Skin epidermis (tissue), 12 donors: Measurements from ENCODE around the gene RIOX2.

Experiments used
- H3K27ac ChIP-seq, 21 experiments: fragments of 200-600 bp; sonication (generic) in 11 of 21; one replicate each; pipeline ENCODE4 v1.5.0; 2020; ENCODE audit warnings: mild to moderate bottlenecking in 3 of 21, inconsistent platforms in 2 of 21, moderate library complexity in 2 of 21
- H3K4me3 ChIP-seq, 7 experiments: fragments of 200-600 bp; sonication (generic) in 2 of 7; one replicate each; pipeline ENCODE4 v1.5.0; 2020; ENCODE audit warnings: inconsistent platforms in 2 of 7, mild to moderate bottlenecking in 2 of 7, moderate library complexity in 1 of 7

Gene RIOX2

DNA sequence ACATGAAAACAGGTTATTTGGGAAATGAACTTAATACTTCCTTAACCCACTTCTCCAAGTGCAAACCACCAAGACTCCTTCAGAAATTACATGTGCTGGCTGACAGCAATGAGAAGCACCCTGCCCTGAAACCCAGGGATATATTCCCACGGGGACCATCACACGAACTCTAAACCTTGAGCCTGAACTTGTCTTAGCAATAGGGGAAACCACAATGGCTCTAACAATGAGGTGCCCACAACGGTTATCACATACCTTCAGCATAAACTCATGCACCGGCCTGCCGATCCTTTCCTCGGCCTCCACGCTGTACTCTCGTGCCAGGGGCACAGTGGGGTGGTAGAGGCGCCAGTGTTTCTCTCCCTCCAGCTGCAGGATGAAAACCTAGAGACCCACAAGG is 13.4 kb downstream of the RIOX2 start:
- Histone ChIP-seq H3K27ac (peak overlapping the region in 3 of 21 experiments; percentile 23 to 51 (median 25)), H3K4me3 (no peak overlapping the region)

DNA sequence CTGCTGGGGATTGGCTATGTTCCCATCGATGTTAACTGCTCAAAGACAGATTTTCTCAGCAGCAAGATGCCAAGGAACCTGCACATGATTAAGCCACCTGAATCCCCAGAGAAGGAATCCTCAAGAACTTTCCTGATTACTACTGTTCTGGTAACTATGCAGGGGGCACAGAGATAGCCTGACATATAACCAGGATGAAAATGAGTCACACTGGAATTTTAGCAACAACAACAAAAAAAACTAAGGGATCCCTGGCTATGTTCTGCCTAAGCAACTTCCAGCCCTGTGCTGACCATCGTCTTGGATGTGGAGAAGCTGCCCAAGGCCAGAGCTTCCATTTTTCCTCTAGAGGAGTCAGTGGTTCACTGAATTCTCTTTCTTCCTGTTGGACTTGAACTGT is 13.8 kb downstream of the RIOX2 start:
- Histone ChIP-seq H3K27ac (peak overlapping the region in 4 of 21 experiments; percentile 17 to 51 (median 24)), H3K4me3 (no peak overlapping the region)

DNA sequence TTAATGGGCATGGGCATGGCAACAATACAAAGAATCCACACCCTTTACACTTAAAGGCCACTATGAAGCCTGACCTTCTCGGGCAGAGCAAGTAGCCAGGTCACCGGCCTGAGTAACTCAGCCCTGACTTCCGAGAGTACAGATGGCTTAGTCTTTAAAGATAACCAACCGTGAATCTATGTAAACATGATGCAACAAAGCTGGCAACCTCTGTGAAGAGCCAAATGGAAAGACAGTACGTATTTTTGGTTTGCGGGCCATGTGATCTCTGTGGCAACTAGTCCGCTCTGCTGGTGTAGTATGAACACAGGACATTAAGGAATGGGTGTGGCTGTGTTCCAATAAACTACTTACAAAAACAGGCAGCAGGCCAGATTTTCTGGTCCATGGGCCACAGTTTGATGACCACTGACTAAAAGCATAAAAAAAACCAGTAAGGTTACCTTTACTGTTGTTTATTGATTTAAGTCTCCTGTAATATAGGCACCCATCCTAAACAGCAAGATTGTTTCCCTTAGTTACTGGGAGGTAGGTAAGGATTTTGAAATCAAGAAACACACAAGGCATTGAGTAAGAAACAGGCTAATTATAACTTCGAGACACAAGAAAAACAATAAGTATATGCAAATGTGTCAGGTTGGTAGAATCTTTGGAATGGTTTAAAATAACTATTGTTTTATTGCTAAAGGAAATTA is 14.5 kb downstream of the RIOX2 start:
- Histone ChIP-seq H3K4me3 (no peak overlapping the region), H3K27ac (peak overlapping the region in 2 of 21 experiments; percentile 17 to 23)

DNA sequence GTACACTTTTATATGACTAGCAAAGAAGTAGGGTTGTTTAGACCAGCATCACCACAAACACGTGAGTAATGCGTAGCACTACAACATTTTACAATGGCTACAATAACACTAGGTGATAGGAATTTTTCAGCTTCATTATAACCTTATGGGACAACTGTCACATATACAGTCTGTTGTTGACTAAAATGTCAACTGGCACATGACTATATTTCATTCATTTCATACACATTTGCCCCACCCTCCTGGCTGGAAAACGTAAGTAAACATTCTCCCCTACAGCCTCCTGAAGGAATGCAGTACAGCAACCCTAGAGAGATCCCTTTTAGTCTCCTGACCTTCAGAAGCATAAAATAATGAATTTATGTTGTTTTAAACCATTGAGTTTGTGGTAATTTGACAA is 16.2 kb downstream of the RIOX2 start:
- H3K27ac ChIP-seq: no peak overlapping the region
- H3K4me3 ChIP-seq: no peak overlapping the region

DNA sequence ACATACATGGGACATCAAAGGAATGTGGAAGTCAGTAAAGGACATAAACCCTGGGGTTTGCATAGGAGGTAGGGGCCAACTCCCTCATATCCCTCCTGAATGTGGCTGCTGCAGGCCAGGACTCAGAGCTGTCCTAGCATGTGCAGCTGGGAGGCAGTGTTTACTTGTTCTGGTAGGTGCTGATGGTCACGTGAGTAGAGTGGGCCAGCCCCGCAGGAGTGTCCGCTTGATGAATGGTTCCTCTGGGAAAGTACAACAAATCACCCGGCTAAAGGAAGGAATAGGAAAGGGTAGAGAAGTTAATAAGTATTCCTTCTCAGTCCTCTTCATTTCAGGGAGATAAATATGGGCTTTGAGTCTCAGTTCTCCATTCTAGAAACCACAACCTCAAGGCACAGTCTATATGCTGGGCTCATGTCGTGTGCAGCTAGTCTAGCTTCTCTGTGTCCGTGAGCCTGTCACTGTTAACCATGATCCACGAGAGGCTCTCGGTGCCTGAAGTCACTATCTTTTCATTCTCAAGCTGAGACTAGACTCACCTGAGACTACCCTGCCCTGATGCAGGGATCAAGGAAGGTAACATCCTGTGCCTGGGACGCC is 17.9 kb downstream of the RIOX2 start:
- no peak overlapping the region for H3K27ac ChIP-seq

DNA sequence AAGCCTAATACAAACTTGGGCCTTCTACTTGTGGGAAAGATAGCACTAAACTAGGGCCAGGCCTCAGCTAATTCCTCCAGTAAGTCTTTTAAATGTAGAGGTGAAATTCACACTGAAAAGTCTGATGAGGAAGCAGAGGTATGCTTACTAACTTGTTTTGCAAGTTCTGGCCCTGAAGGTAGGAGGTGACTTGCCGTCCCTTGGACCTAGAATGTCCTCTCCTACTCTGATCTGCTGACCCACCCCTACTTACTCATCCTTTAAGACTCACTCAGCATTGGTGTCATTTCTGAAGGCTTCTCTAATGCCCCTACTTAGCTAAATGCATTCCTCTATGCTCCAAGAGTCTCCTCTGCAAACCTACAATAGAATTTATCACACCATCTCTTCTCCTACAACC is 19.4 kb downstream of the RIOX2 start:
- H3K4me3 ChIP-seq: no peak overlapping the region
- peak overlapping the region in 3 of 21 experiments; percentile 14 to 63 (median 39) for H3K27ac ChIP-seq

More for the DNA sequence above, 17.9 kb downstream of the RIOX2 start:
- no peak overlapping the region for H3K4me3 ChIP-seq

DNA sequence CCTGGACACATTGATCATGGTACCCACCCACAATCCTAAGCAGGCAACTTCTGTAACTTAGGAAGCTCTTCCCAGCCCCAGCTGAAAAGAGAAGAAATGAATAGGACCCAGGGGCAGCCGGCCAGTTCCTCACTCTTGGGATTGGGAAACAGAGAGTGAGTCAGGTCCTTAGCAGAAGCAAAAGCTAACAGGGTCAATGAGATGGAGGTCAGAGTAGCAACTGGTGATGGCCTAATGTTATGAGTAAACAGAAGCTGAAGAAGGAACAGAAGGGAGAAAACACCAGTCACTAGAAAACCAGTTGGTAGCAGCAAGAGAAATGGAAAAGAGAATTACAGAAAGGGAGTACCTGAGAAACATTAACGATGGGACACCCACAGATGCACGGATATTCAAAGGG is 20.0 kb downstream of the RIOX2 start:
- no peak overlapping the region for H3K4me3 ChIP-seq
- peak overlapping the region in 3 of 21 experiments; percentile 39 to 63 (median 51) for H3K27ac ChIP-seq

DNA sequence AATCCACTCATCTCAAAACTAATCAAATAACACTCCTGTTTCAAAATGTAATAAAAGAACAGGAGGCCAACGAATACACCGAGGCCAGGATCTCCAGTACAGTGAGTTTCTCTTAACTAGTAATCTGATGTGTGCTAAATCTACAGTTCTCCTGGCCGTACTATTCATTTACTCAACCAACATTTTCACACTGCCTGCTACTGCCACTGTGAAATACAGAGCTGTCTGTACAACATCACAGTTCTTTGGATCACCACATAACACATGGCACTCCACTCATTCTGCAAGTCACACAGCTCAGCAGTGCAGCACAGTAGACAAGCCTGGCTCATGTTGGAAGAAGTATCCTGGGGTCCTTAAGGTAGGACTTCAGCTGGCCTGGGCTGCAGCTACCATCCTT is 21.9 kb downstream of the RIOX2 start:
- Histone ChIP-seq H3K27ac (no peak overlapping the region), H3K4me3 (no peak overlapping the region)

DNA sequence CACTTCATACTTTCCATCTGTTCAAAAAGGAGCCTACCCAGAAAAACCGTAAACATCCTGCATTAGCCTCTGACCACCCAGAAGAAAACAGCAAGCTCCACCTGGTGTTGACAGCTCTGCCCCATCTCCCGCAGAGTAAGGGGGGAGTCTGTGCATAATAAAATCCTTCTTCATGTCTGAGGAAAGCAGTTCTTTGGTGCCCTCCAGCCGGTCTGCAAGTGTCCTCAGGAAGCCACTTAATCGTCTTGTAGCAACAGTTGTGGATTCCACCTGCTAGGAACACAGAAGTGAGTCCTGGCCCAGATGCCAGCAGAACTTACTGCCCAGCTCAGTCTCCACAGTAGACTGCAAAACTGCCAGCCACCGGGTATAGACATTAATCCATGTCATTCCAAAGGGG is 22.5 kb downstream of the RIOX2 start:
- no peak overlapping the region for H3K4me3 ChIP-seq
- H3K27ac ChIP-seq: no peak overlapping the region

DNA sequence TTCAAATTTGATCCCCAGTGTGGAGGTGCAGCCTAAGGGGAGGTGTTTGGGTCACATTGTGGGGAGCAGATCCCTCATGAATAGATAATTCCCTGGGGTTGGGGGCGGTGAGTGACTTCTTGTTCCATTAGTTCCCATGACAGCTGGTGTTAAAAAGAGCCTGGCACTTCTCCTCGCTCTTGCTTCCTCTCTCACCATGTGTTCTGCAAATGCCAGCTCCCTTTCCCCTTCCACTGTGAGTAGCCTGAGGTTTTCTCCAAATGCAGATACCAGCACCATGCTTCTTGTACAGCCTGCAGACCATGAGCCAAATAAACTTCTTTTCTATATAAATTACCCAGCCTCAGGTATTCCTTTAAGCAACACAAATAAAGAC is 23.1 kb downstream of the RIOX2 start:
- Histone ChIP-seq H3K27ac (no peak overlapping the region), H3K4me3 (no peak overlapping the region)

DNA sequence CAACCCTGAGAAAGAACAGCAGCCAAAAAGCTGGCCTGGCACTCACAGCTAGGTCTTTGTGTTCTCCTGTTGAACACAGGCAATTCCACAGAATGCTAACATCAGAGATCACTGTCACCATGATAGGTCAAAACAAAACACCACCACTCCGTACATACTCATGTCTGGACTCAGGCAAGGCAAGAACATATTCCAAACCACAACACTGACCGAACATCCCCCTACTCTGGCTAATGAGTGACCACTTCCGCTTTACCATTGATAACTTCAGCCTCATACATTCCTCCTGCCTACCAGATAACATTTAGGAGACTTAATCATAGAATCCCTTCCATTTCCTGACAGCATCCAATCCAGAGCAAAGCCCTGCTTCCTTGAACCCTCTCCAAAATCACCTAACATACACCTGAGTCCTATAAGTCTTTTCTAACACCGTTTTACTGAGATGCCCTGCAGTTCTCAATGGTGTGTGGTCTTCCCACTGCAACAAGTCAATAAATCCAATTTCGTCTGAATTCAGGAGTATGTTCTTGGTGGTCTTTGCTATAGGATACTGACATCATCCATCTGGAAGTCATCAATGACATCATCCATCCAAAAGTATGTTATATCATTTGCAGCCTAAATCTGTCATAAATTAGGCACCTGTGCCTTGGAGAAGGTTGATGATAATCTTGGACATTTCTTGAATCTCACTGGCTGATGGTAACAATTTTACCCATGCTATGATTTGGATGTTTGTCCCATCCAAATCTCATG is 23.7 kb downstream of the RIOX2 start:
- H3K27ac ChIP-seq: no peak overlapping the region
- no peak overlapping the region for H3K4me3 ChIP-seq

DNA sequence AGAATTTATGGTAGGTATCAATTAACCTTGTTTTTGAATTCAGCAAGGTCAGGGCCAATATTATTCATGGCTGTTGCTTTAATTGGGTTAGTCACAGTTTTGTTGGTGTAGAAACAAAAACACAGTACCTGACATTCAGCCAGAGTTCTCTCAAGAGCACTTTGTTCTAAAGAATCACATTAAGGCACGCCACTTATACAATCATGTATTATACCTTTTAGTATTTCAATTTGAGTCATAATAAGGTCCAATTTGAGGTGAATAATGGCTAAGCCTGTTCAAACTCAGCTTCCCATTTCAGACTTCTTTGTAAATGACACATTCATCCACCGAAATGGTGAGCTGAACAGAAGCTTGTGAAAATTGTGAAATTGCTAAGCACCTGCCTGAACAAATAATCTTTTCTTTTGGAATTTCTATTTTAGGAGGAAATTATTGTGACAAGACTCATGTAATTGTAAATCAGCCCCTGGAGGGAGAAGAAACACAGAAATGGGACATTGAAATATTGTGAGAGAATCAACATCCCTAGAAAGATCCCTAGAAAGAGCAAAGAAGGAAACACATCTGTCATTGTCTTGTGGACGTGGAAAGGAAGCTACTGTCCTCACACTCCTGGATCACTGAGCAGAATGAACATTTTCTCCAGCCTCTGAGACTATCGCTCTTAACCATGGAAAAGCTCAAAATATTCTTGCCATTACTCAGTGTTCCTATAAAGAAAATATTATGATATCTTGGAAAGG is 29.3 kb downstream of the RIOX2 start:
- Histone ChIP-seq H3K4me3 (no peak overlapping the region), H3K27ac (no peak overlapping the region)

DNA sequence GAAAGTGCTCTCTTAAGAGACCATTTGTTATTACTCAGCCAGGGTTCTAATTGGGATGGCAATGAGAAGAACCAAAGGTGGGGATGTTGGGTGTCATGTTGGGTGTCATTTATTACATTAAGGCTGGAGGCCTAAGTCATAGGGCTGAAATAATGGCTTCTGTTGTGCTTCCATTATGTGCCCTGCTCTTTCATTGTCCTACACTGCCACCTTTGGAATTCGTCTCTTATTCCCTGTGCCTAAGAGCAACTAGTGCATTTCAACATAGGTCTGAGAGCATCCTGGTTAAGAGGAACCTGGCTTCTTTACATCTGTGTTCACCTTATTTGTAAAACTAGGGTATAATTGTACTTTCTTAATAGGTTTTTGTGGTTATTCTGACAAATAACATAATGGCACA is 32.2 kb downstream of the RIOX2 start:
- H3K4me3 ChIP-seq: no peak overlapping the region
- H3K27ac ChIP-seq: no peak overlapping the region

DNA sequence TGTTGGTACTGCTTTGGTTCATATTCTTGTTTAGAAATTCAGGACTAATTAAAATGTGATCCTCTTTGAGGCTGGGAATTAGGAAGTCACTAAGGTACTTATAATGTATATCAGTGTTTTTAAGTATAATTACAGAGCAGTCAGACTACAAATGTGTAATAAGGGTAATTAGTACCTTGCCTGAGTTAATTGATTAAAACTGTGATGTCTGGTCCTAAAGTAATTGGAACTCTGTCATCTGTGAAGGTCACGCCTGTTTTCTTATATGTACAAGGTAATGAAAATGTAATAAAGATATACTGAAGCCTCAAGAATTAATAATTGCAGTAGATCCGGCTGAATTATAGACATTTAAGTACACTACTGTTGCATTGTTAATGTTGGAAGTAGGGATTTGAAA is 32.8 kb downstream of the RIOX2 start:
- Histone ChIP-seq H3K4me3 (no peak overlapping the region), H3K27ac (no peak overlapping the region)

DNA sequence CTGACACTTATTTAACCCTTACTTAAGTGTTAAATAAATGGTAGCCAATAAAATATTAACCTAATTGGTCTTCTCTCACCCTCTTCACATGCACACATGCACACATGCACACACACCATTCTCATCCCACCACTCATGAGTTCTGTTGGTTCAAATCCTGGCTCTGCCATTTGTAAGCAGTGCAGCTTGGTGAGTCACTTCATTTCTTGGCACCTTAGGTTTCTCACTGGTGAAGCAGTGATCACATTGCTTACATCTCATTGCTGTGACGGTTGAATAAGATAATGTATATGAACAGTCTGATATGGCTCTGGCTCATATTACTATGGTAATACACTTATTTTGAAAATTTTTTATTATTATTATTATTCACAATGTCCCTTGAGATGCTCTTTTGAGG is 33.8 kb downstream of the RIOX2 start:
- H3K4me3 ChIP-seq: no peak overlapping the region
- H3K27ac ChIP-seq: no peak overlapping the region

DNA sequence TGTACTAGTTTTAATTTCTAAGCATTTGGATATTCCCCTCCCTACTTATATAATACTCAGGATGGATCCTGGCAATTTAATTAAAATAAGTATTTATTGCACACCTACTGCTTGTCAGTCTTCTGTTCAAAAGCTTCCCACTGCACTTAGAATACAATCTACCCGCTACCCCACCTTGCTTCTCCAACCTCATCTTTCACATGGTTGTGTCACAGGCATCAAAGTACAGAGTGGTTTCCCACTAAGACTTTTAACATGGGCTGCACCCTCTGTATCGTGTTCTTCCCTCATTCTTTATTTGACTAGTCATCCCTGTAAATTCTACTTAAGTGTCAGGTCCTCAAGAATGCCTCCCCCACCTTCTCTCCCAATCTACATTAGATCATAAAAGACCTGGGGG is 35.0 kb downstream of the RIOX2 start:
- Histone ChIP-seq H3K4me3 (no peak overlapping the region), H3K27ac (no peak overlapping the region)

DNA sequence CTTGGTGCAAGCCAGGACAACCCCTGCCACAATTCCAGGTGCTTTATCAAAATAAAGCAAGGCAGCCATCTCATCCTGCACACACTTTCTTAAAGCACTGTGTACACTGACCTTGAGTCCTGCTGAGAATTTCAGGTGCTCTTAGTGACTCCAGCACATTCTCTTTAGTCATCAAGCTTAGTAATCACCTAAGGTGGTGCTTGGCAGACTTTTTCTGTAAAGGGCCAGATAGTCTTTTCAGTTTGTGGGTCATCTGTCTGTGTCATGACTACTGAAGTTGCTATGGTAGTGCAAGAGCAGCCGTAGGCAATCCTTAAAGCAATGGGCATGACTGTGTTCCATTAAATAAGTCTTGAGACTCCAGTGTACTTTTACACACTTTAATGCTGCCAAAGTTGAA is 36.4 kb downstream of the RIOX2 start:
- Histone ChIP-seq H3K4me3 (no peak overlapping the region), H3K27ac (no peak overlapping the region)

DNA sequence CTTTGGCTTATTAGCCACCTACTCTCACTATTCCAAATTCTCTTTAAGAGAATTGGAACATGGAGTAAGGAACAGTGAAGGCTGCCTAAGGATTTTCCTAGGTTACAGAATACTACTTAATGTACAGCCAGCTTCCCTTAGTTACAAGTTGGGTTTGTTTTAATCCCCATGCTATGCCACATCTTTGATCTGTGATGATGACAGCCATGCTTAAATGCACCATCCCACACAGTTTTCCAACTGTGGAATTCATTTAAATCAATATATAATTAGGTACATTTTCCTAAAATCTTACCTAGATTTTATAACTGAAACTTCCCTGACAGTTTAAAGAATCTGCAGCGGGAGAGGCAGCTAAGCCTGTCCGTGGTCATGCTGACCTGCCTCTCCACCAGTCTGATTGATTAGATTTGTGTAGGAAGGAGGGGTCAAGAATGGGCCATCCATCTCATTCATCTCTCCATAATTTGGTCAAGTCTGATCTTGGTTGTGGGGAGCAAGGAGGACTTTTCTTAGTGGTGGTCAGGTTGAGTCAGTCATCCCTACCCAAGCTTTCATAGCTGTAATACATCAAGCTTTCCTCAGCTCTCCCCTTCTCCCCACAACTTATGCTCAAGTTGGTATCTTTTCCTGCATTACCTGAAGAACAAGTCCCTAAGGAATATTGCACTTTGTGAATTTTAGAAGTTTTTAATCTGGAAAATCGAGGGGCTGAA is 37.1 kb downstream of the RIOX2 start:
- no peak overlapping the region for H3K4me3 ChIP-seq
- H3K27ac ChIP-seq: no peak overlapping the region

DNA sequence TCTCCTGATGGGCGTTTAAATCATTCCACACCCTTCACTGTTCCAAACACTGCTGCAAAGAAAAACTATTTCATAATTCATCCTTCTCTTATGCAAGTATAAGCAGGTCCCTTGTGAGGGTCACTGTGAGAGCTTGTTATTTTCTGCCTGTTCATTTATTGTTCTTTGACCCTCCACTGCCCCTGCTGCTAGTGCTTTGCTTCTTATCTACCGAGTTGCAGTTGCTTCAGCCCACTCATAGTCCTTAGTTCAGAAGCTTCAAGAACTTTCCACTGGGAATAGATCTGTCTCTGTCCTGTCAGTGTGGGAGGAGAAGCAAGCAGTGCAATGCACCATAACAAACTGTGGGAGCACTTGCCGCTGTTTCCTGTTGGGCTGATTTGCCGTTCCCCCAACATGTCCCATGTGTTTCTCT is 39.8 kb downstream of the RIOX2 start:
- Histone ChIP-seq H3K4me3 (no peak overlapping the region), H3K27ac (peak overlapping the region in 1 of 21 experiments; percentile 9)

DNA sequence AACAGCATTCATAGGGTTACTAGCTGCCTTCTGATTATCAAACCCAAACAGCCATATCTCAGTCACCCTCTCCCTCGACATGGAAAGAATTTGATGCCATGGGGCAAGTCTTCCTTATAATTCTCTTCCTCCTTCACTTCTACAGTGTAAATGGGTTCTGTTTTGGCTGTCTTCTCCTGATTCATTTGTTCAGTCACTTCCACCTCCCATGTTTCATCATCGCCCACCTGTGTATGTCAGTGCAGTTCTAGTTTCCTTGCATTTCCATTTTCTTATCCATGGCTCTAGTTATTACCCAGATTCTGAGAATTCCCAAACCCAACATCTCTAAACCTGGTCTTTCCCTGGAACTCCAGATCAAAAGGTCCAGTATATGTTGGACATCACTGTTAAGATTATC is 41.0 kb downstream of the RIOX2 start:
- Histone ChIP-seq H3K4me3 (no peak overlapping the region), H3K27ac (no peak overlapping the region)
